ENCODE measurements around the gene VTI1B. TPM values are rescaled to one million over a fixed set of nuclear protein-coding genes. Genes with fewer than 3 reads are reported as not detected.

Gene VTI1B
- total RNA-seq, 1 experiment from 2014 or later: 117 TPM

- Histone ChIP-seq H3K36me3 (ENCODE audit: control insufficient read depth, insufficient read depth, low read length) (no peaks in the 10 kb centered on the region), H3K4me1 (no peaks in the 10 kb centered on the region), H3K4me3 (ENCODE audit: low read depth, low read length) (no peak overlapping the region), H3K9me3 (no peaks in the 10 kb centered on the region), H3K27me3 (replicated peaks; ENCODE audit: control insufficient read depth, insufficient read depth, low read length) (no peaks in the 10 kb centered on the region)
- DNase-seq: no peak
- TF ChIP-seq CTCF (IDR thresholded peaks at IDR 0.05; ENCODE audit: insufficient read depth in 1 of 2, low read depth in 1 of 2, low read length in 1 of 2, severe bottlenecking in 1 of 2, unreplicated experiment in 1 of 2): no peak
- no TSS peak for BruUV-seq (replicated peaks)
- intact Hi-C loops (cut with micrococcal nuclease; ENCODE audit: unreplicated experiment): no loop called here
- H3K36me3 Mint-ChIP-seq (ENCODE audit: insufficient read depth, unreplicated experiment): peaks cover 20% of the 10 kb centered on the region
- no peaks in the 10 kb centered on the region for H3K4me1 Mint-ChIP-seq (ENCODE audit: low read depth, unreplicated experiment)
- ChIA-PET POLR2A (no interaction called here), CTCF (interaction anchor here (0.9 kb wide), 1 partner anchor 63 kb away, joined by 3 read pairs; the partner anchor contains the start of gene PIGH)
- no peak overlapping the region for H3K27ac Mint-ChIP-seq (ENCODE audit: unreplicated experiment)
- no peaks in the 10 kb centered on the region for H3K27me3 Mint-ChIP-seq (ENCODE audit: insufficient read depth, unreplicated experiment)
- H3K4me3 Mint-ChIP-seq (ENCODE audit: unreplicated experiment): no peak overlapping the region
- no peaks in the 10 kb centered on the region for H3K9me3 Mint-ChIP-seq (ENCODE audit: unreplicated experiment)
Observed at GRCh38 chr14:67663633-67664032, 10.8 kb downstream of the VTI1B start.

GRCh38 chr14:67653651-67654280, 20.7 kb downstream of the VTI1B start:
- H3K27ac Mint-ChIP-seq (ENCODE audit: unreplicated experiment): no peak overlapping the region
- peak in 1 of 2 experiments; percentile 17 for DNase-seq
- POLR2A ChIA-PET: no interaction called here

GRCh38 chr14:67652189-67652588, 22.2 kb downstream of the VTI1B start:
- peaks cover 56% of the 10 kb centered on the region for H3K36me3 Mint-ChIP-seq (ENCODE audit: insufficient read depth, unreplicated experiment)
- no peaks in the 10 kb centered on the region for H3K4me1 Mint-ChIP-seq (ENCODE audit: low read depth, unreplicated experiment)
- BruUV-seq (replicated peaks): no TSS peak
- 0 out of 2 replicates have a peak, but pooled peaks cover 6% of the 10 kb centered on the region for H3K4me1 ChIP-seq
- H3K36me3 ChIP-seq (ENCODE audit: control insufficient read depth, insufficient read depth, low read length): peaks cover 1% of the 10 kb centered on the region; the same call in 1 of the 2 replicates
- ChIA-PET POLR2A (no interaction called here), CTCF (interaction anchor here (0.6 to 0.9 kb wide), 2 partner anchors 53 to 224 kb away, joined by 4 to 5 read pairs; no protein-coding TSS in a partner anchor)
- H3K27ac Mint-ChIP-seq (ENCODE audit: unreplicated experiment): no peak overlapping the region
- no peak overlapping the region for H3K4me3 Mint-ChIP-seq (ENCODE audit: unreplicated experiment)
- H3K9me3 Mint-ChIP-seq (ENCODE audit: unreplicated experiment): no peaks in the 10 kb centered on the region
- no peaks in the 10 kb centered on the region for H3K27me3 Mint-ChIP-seq (ENCODE audit: insufficient read depth, unreplicated experiment)
- H3K4me3 ChIP-seq (ENCODE audit: low read depth, low read length): no peak overlapping the region
- no peaks in the 10 kb centered on the region for H3K27me3 ChIP-seq (replicated peaks; ENCODE audit: control insufficient read depth, insufficient read depth, low read length)
- intact Hi-C loops (cut with micrococcal nuclease; ENCODE audit: unreplicated experiment): no loop called here
- H3K9me3 ChIP-seq: no peaks in the 10 kb centered on the region
- DNase-seq: no peak
- TF ChIP-seq CTCF (IDR thresholded peaks at IDR 0.05; ENCODE audit: insufficient read depth in 1 of 2, low read depth in 1 of 2, low read length in 1 of 2, severe bottlenecking in 1 of 2, unreplicated experiment in 1 of 2): no peak

More at GRCh38 chr14:67653651-67654280, 20.7 kb downstream of the VTI1B start:
- H3K36me3 Mint-ChIP-seq (ENCODE audit: insufficient read depth, unreplicated experiment): peaks cover 59% of the 10 kb centered on the region
- 0 out of 2 replicates have a peak, but pooled peaks cover 2% of the 10 kb centered on the region for H3K4me1 ChIP-seq
- H3K4me3 ChIP-seq (ENCODE audit: low read depth, low read length): no peak overlapping the region
- no peak for TF ChIP-seq CTCF (IDR thresholded peaks at IDR 0.05; ENCODE audit: insufficient read depth in 1 of 2, low read depth in 1 of 2, low read length in 1 of 2, severe bottlenecking in 1 of 2, unreplicated experiment in 1 of 2)
- intact Hi-C loops (cut with micrococcal nuclease; ENCODE audit: unreplicated experiment): no loop called here
- no peaks in the 10 kb centered on the region for H3K9me3 ChIP-seq
- H3K4me1 Mint-ChIP-seq (ENCODE audit: low read depth, unreplicated experiment): no peaks in the 10 kb centered on the region
- CTCF ChIA-PET: interaction anchor here (0.5 to 1.4 kb wide), 2 partner anchors 13 to 34 kb away, joined by 3 read pairs; partner anchors contain the start of gene ARG2
- H3K27me3 ChIP-seq (replicated peaks; ENCODE audit: control insufficient read depth, insufficient read depth, low read length): no peaks in the 10 kb centered on the region
- H3K9me3 Mint-ChIP-seq (ENCODE audit: unreplicated experiment): no peaks in the 10 kb centered on the region
- H3K36me3 ChIP-seq (ENCODE audit: control insufficient read depth, insufficient read depth, low read length): peaks cover 1% of the 10 kb centered on the region; the same call in 1 of the 2 replicates
- no TSS peak for BruUV-seq (replicated peaks)
- H3K27me3 Mint-ChIP-seq (ENCODE audit: insufficient read depth, unreplicated experiment): no peaks in the 10 kb centered on the region
- H3K4me3 Mint-ChIP-seq (ENCODE audit: unreplicated experiment): no peak overlapping the region
